GM12878 (cell line): Measurements from ENCODE around the gene UNG. TPM values are rescaled to one million over a fixed set of nuclear protein-coding genes. Genes with fewer than 3 reads are reported as not detected.

Experiments used
- ATAC-seq: fragments of 200-7000 bp; cut with Tn5 transposase; 3 replicates; pipeline ENCODE4 v1.9.1; 2020; ENCODE audit warnings: mild to moderate bottlenecking, moderate library complexity
- BruUV-seq: library from RNA; stranded (reverse); fragments of 400-500 nt; replicated peaks from 2 replicates; lab custom pipeline; 2021; lab: Mats Ljungman, UMichigan
- CTCF ChIA-PET: fragments of 300-600 bp; sonication (Branson Sonifier 250); formaldehyde crosslinking; extraction: SDS; loops from one replicate; lab custom pipeline; 2021; ENCODE audit warnings: inconsistent platforms; lab: Yijun Ruan, JAX
- POLR2A ChIA-PET: fragments of 350-600 bp; formaldehyde crosslinking; extraction: SDS; loops from one replicate; lab custom pipeline; 2021; ENCODE audit warnings: inconsistent platforms; lab: Charles Lee
- RAD21 ChIA-PET: fragments of 300-600 bp; sonication (Branson Sonifier 250); formaldehyde crosslinking; loops from one replicate; lab custom pipeline; 2023; ENCODE audit warnings: antibody characterized with exemption; ENCODE audit not compliant: unreplicated experiment; lab: Charles Lee
- SMC1A ChIA-PET: fragments of 300-600 bp; sonication (Branson Sonifier 250); formaldehyde crosslinking; loops from one replicate; lab custom pipeline; 2023; ENCODE audit not compliant: unreplicated experiment, uncharacterized antibody; lab: Charles Lee
- DNase-seq: peaks from one replicate; pipeline ENCODE4 v3.0.0-alpha.2; 2011; ENCODE audit warnings: low read depth, low spot score
- FAIRE-seq: peaks from 3 replicates; lab custom pipeline; 2011; peaks lifted over from hg19 to GRCh38; lab: Jason Lieb, UNC
- H2AFZ ChIP-seq: 2 replicates; pipeline ENCODE4 v1.6.0; 2011; ENCODE audit warnings: low read depth, low read length, control low read depth; ENCODE audit not compliant: control insufficient read depth
- H3K27ac ChIP-seq: 2 replicates; pipeline ENCODE4 v1.5.1; 2011; ENCODE audit warnings: control low read depth; ENCODE audit not compliant: control insufficient read depth, insufficient read depth
- H3K27me3 ChIP-seq, 2 experiments: replicated peaks in 1 of 2; 2 replicates each; pipeline versions ENCODE4 v1.6.0 to v1.6.1; 2011; ENCODE audit warnings: low read length in 1 of 2; ENCODE audit not compliant: control insufficient read depth in 2 of 2, insufficient read depth in 2 of 2
- H3K36me3 ChIP-seq, 2 experiments: 2 replicates each; pipeline ENCODE4 v1.5.1; 2011; ENCODE audit warnings: low read length in 1 of 2; ENCODE audit not compliant: control insufficient read depth in 2 of 2, insufficient read depth in 2 of 2
- H3K4me1 ChIP-seq: 2 replicates; pipeline ENCODE4 v1.6.1; 2011; ENCODE audit warnings: mild to moderate bottlenecking, low read length, moderate library complexity, mixed read lengths; ENCODE audit not compliant: control insufficient read depth, insufficient read depth
- H3K4me2 ChIP-seq: 2 replicates; pipeline ENCODE4 v1.6.0; 2011; ENCODE audit warnings: control low read depth; ENCODE audit not compliant: control insufficient read depth, insufficient read depth
- H3K4me3 ChIP-seq: fragments of 200-600 bp; sonication (generic); 2 replicates; pipeline ENCODE4 v1.5.1; 2016
- H3K79me2 ChIP-seq: 2 replicates; pipeline ENCODE4 v1.6.0; 2011; ENCODE audit warnings: low read length; ENCODE audit not compliant: control insufficient read depth, insufficient read depth
- H3K9ac ChIP-seq: 2 replicates; pipeline ENCODE4 v1.8.0; 2011; ENCODE audit warnings: low read length, control low read depth, mixed read lengths; ENCODE audit not compliant: control insufficient read depth, insufficient read depth
- H3K9me3 ChIP-seq: replicated peaks from 3 replicates; pipeline ENCODE4 v1.5.1; 2011; ENCODE audit warnings: mild to moderate bottlenecking, low read length; ENCODE audit not compliant: control insufficient read depth, insufficient read depth
- H4K20me1 ChIP-seq: 2 replicates; pipeline ENCODE4 v1.6.0; 2011; ENCODE audit not compliant: control insufficient read depth, insufficient read depth
- MTA2 ChIP-seq: fragments of 450-650 bp; IDR thresholded peaks from 2 replicates; pipeline ENCODE4 v1.6.1; 2016; ENCODE audit warnings: low read depth, mild to moderate bottlenecking, moderate library complexity
- NR2C2 ChIP-seq: IDR thresholded peaks from 2 replicates; pipeline ENCODE4 v1.6.1; 2011; ENCODE audit warnings: borderline replicate concordance, low read depth; ENCODE audit not compliant: control insufficient read depth, insufficient read length
- RUNX3 ChIP-seq: IDR thresholded peaks from 2 replicates; pipeline ENCODE4 v1.6.1; 2012; ENCODE audit warnings: low read length, inconsistent platforms
- ZNF384 ChIP-seq: IDR thresholded peaks from 2 replicates; pipeline ENCODE4 v1.6.1; 2012; ENCODE audit warnings: low read depth, mild to moderate bottlenecking, low read length, improper control_type of control experiment, borderline replicate concordance
- WGBS: methylation state at CpG from one replicate; pipeline ENCODE4 v1.1.6; 2016; ENCODE audit warnings: low lambda C conversion rate; ENCODE audit not compliant: insufficient replicate concordance, insufficient coverage; ENCODE audit errors: missing lambda C conversion rate; 5-methylcytosine and 5-hydroxymethylcytosine counted together
- in situ Hi-C: fragments of 300-500 bp; cut with MboI; formaldehyde crosslinking; loops from 9 replicates; pipeline ENCODE4 v1.14.3; 2018; ENCODE audit warnings: mixed read lengths
- intact Hi-C: fragments of 100-400 bp; cut with micrococcal nuclease; formaldehyde crosslinking; loops from one replicate; pipeline ENCODE4 v1.14.2; 2022; ENCODE audit not compliant: unreplicated experiment
- polyA plus RNA-seq, 11 experiments: library from polyadenylated mRNA; depleted of rRNA in 4 of 11; unstranded in 6 of 11; stranded (reverse) in 5 of 11; fragments of >200 nt; fragmentation: Nextera tagmentation in 4 of 11; fragmentation: Illumina TruSeq in 1 of 11; extraction: Ambion mirVana in 4 of 11; extraction: Trizol in 1 of 11; gene quantifications; 1 replicate in 1 of 11; 2 replicates in 10 of 11; pipeline versions ENCODE4 v1.2.1 to v1.2.3, GENCODE V29; 2011 to 2016; ENCODE audit warnings: inconsistent platforms in 2 of 11, missing spikeins in 2 of 11, low read depth in 1 of 11
- total RNA-seq, 4 experiments: library from RNA; depleted of rRNA in 3 of 4; stranded (reverse); fragments of >200 nt in 3 of 4; fragmentation: Illumina TruSeq in 1 of 4; extraction: Trizol in 1 of 4; gene quantifications; 2 replicates each; pipeline versions ENCODE4 v1.2.1 to v1.2.3, GENCODE V29; 2013 to 2021
- TF ChIP-seq, protein P1 (sequence below): fragments of 450-650 bp; IDR thresholded peaks from 2 replicates; pipeline ENCODE4 v1.6.1; 2018; ENCODE audit warnings: borderline replicate concordance, mild to moderate bottlenecking; ENCODE audit not compliant: partially characterized antibody
- TF ChIP-seq, protein P2 (sequence below): fragments of 450-650 bp; IDR thresholded peaks from 2 replicates; pipeline ENCODE4 v1.6.1; 2016; ENCODE audit warnings: mild to moderate bottlenecking, moderate library complexity, borderline replicate concordance

Gene UNG
- total and polyA plus RNA-seq, 10 of the 15 experiments (the other 5 are each of a cell fraction or from before 2014, with no cell fraction given) = 9.5 to 81.9 (median 48.2) TPM

DNA sequence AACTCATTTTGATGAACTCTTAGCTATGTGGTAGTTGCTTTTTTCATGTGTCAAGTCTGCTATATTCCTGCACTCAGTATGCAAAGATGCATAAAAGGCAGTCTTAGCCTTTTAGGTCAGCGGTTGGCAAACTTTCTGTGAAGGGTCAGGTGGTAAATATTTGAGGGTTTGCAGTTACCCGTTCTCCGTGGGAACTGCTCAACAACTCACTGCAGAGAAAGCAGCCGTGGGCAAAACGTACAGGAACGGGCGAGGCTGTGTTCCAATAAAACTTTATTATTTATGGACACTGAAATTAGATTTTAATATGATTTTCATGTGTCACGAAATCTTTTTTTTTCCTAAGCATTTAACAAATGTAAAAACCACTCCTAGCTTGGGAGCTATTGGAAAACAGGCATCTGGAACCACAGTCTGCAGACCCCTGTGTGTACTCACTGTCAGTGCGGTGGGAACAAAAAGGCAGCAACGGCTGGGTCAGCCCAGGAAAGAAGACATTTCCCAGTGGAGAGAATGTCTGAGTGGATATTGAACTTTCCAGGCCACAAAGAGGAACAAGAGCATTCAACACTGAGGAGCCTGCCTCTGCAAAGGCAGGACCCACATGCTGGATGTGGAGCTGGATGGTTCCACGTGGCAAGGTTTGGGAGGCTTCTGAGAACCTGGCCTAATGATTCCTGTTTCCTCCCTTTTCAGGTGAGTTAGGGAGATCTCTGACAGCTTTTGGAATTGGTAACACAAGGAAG, 15.5 kb downstream of the UNG start:
- SMC1A ChIA-PET = no interaction called here
- Histone ChIP-seq H3K79me2 (no peaks in the 10 kb centered on the region), H3K27ac (no peak overlapping the region), H3K27me3 (no peaks in the 10 kb centered on the region), H3K36me3 (peaks cover 4 to 9% of the 10 kb centered on the region in 2 experiments; a peak in 3 of 4 replicates), H3K4me3 (no peak overlapping the region), H4K20me1 (no peaks in the 10 kb centered on the region), H2AFZ (no peak overlapping the region), H3K9ac (no peak overlapping the region), H3K4me2 (no peak overlapping the region), H3K9me3 (no peaks in the 10 kb centered on the region), H3K4me1 (no peaks in the 10 kb centered on the region)
- BruUV-seq = no TSS peak
- in situ Hi-C loops = no loop called here
- FAIRE-seq (no peak), ATAC-seq (no peak), DNase-seq (no peak)
- RAD21 ChIA-PET = interaction anchor here (1.2 to 1.4 kb wide), 2 partner anchors 271 to 281 kb away, joined by 3 to 5 read pairs; no protein-coding TSS in a partner anchor
- intact Hi-C loops = no loop called here
- 78% methylated on average over 11 of the region's 11 CpGs for WGBS
- POLR2A ChIA-PET = no interaction called here
- TF ChIP-seq, protein P1, sequence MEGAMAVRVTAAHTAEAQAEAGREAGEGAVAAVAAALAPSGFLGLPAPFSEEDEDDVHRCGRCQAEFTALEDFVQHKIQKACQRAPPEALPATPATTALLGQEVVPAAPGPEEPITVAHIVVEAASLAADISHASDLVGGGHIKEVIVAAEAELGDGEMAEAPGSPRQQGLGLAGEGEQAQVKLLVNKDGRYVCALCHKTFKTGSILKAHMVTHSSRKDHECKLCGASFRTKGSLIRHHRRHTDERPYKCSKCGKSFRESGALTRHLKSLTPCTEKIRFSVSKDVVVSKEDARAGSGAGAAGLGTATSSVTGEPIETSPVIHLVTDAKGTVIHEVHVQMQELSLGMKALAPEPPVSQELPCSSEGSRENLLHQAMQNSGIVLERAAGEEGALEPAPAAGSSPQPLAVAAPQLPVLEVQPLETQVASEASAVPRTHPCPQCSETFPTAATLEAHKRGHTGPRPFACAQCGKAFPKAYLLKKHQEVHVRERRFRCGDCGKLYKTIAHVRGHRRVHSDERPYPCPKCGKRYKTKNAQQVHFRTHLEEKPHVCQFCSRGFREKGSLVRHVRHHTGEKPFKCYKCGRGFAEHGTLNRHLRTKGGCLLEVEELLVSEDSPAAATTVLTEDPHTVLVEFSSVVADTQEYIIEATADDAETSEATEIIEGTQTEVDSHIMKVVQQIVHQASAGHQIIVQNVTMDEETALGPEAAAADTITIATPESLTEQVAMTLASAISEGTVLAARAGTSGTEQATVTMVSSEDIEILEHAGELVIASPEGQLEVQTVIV = no peak
- TF ChIP-seq, protein P2, sequence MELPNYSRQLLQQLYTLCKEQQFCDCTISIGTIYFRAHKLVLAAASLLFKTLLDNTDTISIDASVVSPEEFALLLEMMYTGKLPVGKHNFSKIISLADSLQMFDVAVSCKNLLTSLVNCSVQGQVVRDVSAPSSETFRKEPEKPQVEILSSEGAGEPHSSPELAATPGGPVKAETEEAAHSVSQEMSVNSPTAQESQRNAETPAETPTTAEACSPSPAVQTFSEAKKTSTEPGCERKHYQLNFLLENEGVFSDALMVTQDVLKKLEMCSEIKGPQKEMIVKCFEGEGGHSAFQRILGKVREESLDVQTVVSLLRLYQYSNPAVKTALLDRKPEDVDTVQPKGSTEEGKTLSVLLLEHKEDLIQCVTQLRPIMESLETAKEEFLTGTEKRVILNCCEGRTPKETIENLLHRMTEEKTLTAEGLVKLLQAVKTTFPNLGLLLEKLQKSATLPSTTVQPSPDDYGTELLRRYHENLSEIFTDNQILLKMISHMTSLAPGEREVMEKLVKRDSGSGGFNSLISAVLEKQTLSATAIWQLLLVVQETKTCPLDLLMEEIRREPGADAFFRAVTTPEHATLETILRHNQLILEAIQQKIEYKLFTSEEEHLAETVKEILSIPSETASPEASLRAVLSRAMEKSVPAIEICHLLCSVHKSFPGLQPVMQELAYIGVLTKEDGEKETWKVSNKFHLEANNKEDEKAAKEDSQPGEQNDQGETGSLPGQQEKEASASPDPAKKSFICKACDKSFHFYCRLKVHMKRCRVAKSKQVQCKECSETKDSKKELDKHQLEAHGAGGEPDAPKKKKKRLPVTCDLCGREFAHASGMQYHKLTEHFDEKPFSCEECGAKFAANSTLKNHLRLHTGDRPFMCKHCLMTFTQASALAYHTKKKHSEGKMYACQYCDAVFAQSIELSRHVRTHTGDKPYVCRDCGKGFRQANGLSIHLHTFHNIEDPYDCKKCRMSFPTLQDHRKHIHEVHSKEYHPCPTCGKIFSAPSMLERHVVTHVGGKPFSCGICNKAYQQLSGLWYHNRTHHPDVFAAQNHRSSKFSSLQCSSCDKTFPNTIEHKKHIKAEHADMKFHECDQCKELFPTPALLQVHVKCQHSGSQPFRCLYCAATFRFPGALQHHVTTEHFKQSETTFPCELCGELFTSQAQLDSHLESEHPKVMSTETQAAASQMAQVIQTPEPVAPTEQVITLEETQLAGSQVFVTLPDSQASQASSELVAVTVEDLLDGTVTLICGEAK = peak; percentile 57
- TF ChIP-seq NR2C2 = no peak
- no peak for TF ChIP-seq MTA2
- no peak for TF ChIP-seq RUNX3
- no peak for TF ChIP-seq ZNF384
- CTCF ChIA-PET = interaction anchor here (0.6 to 2.2 kb wide), 14 partner anchors 10 to 760 kb away, joined by 3 to 19 read pairs (median 4); partner anchors contain the start of gene UNG
